NT2/D1 (cell line): ENCODE results near the gene ZNF561.

Experiments
- YY1 ChIP-seq: IDR thresholded peaks from 2 replicates; pipeline ENCODE4 v1.6.1; 2011; ENCODE audit not compliant: insufficient read length, insufficient read depth
- ZNF274 ChIP-seq: IDR thresholded peaks from 2 replicates; pipeline ENCODE4 v1.6.1; 2011; ENCODE audit warnings: mild to moderate bottlenecking, low read depth, low read length

- no peak for TF ChIP-seq YY1
- TF ChIP-seq ZNF274, result no peak
Measured at GRCh38 chr19:9620842-9621155, 233 bp downstream of the ZNF561 start.
